GM19239 (cell line): ENCODE results near the gene SLC28A3.

ENCODE experiments used
- DNase-seq: peaks from one replicate; pipeline ENCODE4 v3.0.0; 2011; ENCODE audit warnings: low spot score; ENCODE audit not compliant: insufficient read length
- FAIRE-seq: peaks from 2 replicates; lab custom pipeline; 2011; peaks lifted over from hg19 to GRCh38; lab: Jason Lieb, UNC

SLC28A3 gene

GRCh38 chr9:84303061-84303460 is 37.5 kb downstream of the SLC28A3 start:
- DNase-seq (no peak), FAIRE-seq (no peak)

- DNase-seq, result no peak
- no peak for FAIRE-seq
Observed at GRCh38 chr9:84301851-84302250, 38.7 kb downstream of the SLC28A3 start.

- no peak for FAIRE-seq
- DNase-seq, result no peak
Observed at GRCh38 chr9:84300271-84300670, 40.3 kb downstream of the SLC28A3 start.

GRCh38 chr9:84297162-84297821 is 43.3 kb downstream of the SLC28A3 start:
- DNase-seq, result no peak
- no peak for FAIRE-seq

GRCh38 chr9:84296146-84296843 is 44.3 kb downstream of the SLC28A3 start:
- FAIRE-seq, result peak; percentile 67
- no peak for DNase-seq

GRCh38 chr9:84294241-84294950 is 46.2 kb downstream of the SLC28A3 start:
- no peak for FAIRE-seq
- DNase-seq, result no peak

- FAIRE-seq, result peak; percentile 92
- DNase-seq, result no peak
Observed at GRCh38 chr9:84293001-84293798, 47.4 kb downstream of the SLC28A3 start.

- DNase-seq (no peak), FAIRE-seq (peak; percentile 76)
Observed at GRCh38 chr9:84285381-84285780, 55.2 kb downstream of the SLC28A3 start.

- FAIRE-seq (no peak), DNase-seq (no peak)
Observed at GRCh38 chr9:84283946-84284345, 56.6 kb downstream of the SLC28A3 start.

- DNase-seq (no peak), FAIRE-seq (no peak)
Observed at GRCh38 chr9:84278130-84278529, 62.4 kb downstream of the SLC28A3 start.

GRCh38 chr9:84277646-84278045 is 62.9 kb downstream of the SLC28A3 start:
- DNase-seq (no peak), FAIRE-seq (no peak)

GRCh38 chr9:84276741-84277140 is 63.8 kb downstream of the SLC28A3 start:
- no peak for FAIRE-seq
- no peak for DNase-seq

GRCh38 chr9:84271921-84272556 is 68.5 kb downstream of the SLC28A3 start:
- DNase-seq, result no peak
- no peak for FAIRE-seq

- FAIRE-seq, result peak; percentile 48
- no peak for DNase-seq
Observed at GRCh38 chr9:84271531-84271900, 69.0 kb downstream of the SLC28A3 start.

- no peak for DNase-seq
- FAIRE-seq, result no peak
Observed at GRCh38 chr9:84270847-84271530, 69.6 kb downstream of the SLC28A3 start.

- no peak for DNase-seq
- FAIRE-seq, result peak; percentile 39
Observed at GRCh38 chr9:84266087-84266561, 74.4 kb downstream of the SLC28A3 start.

GRCh38 chr9:84264307-84265029 is 76.1 kb downstream of the SLC28A3 start:
- DNase-seq (no peak), FAIRE-seq (no peak)

GRCh38 chr9:84261070-84261746 is 79.3 kb downstream of the SLC28A3 start:
- FAIRE-seq, result peak; percentile 87
- DNase-seq, result peak; percentile 46
